UCSD-AML1 (cell line): ENCODE results near the gene SURF4.

Experiments
- DNase-seq: peaks from one replicate; lab custom pipeline; 2025; ENCODE audit not compliant: unreplicated experiment; lab: John Stamatoyannopoulos, UW

Gene SURF4

GRCh38 chr9:133375116-133375723, 640 bp downstream of the SURF4 start:
- peak; percentile 61 for DNase-seq

GRCh38 chr9:133374612-133375115, 1.2 kb downstream of the SURF4 start:
- DNase-seq = no peak

- no peak for DNase-seq
Measured at GRCh38 chr9:133372144-133372543, 3.7 kb downstream of the SURF4 start.

GRCh38 chr9:133371261-133371711, 4.6 kb downstream of the SURF4 start:
- no peak for DNase-seq

GRCh38 chr9:133370685-133371084, 5.2 kb downstream of the SURF4 start:
- no peak for DNase-seq

GRCh38 chr9:133369933-133370332, 5.9 kb downstream of the SURF4 start:
- DNase-seq = no peak

- no peak for DNase-seq
Measured at GRCh38 chr9:133369422-133369821, 6.4 kb downstream of the SURF4 start.

GRCh38 chr9:133368249-133368881, 7.5 kb downstream of the SURF4 start:
- DNase-seq = no peak

GRCh38 chr9:133367778-133368177, 8.1 kb downstream of the SURF4 start:
- no peak for DNase-seq

GRCh38 chr9:133367221-133367620, 8.6 kb downstream of the SURF4 start:
- no peak for DNase-seq

GRCh38 chr9:133366435-133366834, 9.4 kb downstream of the SURF4 start:
- no peak for DNase-seq

GRCh38 chr9:133362359-133363044, 13.4 kb downstream of the SURF4 start:
- no peak for DNase-seq

- DNase-seq = no peak
Measured at GRCh38 chr9:133361507-133362092, 14.3 kb downstream of the SURF4 start.

- DNase-seq = no peak
Measured at GRCh38 chr9:133360400-133361393, 15.2 kb downstream of the SURF4 start.

GRCh38 chr9:133359399-133360175, 16.3 kb downstream of the SURF4 start:
- peak; percentile 44 for DNase-seq

GRCh38 chr9:133357656-133358055, 18.2 kb downstream of the SURF4 start:
- DNase-seq = no peak

- peak; percentile 86 for DNase-seq
Measured at GRCh38 chr9:133356391-133357091, 19.3 kb downstream of the SURF4 start, which contains the start of the genes SURF1 and SURF2. SURF1 (minus strand) TSS chr9:133356487; CDS start chr9:133356453, 34 bp downstream. SURF2 (plus strand) TSS chr9:133356550; CDS start chr9:133356593, 43 bp downstream.

GRCh38 chr9:133355881-133356357, 19.9 kb downstream of the SURF4 start:
- peak; percentile 46 for DNase-seq

- DNase-seq = no peak
Measured at GRCh38 chr9:133354766-133355165, 21.1 kb downstream of the SURF4 start.
